HUDEP-2 (cell line): Measurements from ENCODE around the gene ACOT11.
"Not testable (repeated sequence)": the region's sequence is repeated elsewhere in the genome, so short reads cannot be mapped to it uniquely, and the experiment has no call there.

Source experiments
- DNase-seq, 76 experiments: peaks; one replicate each; lab custom pipeline; 2025; ENCODE audit not compliant: unreplicated experiment in 76 of 76; lab: John Stamatoyannopoulos, UW

Gene ACOT11

GRCh38 chr1:54606990-54607325 is 58.9 kb downstream of the ACOT11 start:
- DNase-seq, result no peak

DNA sequence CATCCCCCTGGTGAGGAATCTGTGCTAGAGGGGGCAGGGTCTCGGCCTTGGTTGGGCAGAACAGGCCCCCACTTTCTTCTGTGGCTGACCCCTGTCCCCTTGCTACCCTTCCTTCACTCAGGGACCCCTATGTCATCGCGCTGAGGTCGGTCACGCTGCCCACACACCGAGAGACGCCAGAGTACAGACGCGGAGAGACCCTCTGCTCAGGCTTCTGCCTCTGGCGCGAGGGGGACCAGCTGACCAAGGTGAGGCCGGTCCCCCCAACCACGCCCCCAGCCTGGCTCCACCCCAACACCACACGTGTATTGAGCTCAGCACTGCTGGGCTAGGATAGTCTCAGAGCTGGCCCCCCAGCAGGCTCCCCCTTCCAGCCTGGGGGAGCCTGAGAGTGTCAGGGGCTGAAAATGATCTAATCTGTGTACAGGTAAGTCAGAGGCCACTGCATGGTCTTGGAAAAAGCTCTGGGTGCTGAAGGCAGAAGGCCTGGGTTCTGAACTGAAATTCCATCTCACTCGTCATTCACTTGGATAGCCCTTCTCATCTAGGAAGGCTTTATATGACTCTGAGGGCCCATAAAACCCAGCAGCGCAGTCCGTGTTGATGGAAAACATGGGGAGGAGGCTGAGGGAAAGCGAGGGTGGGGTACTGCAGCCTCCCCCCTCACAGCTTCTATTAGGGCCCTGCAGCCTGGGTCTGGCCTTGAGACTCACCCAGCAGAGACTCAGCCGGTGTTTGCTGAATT is 60.0 kb downstream of the ACOT11 start:
- DNase-seq, result no peak

GRCh38 chr1:54608566-54609230 is 60.7 kb downstream of the ACOT11 start:
- no peak for DNase-seq

GRCh38 chr1:54609301-54609921 is 61.4 kb downstream of the ACOT11 start:
- no peak for DNase-seq

DNA sequence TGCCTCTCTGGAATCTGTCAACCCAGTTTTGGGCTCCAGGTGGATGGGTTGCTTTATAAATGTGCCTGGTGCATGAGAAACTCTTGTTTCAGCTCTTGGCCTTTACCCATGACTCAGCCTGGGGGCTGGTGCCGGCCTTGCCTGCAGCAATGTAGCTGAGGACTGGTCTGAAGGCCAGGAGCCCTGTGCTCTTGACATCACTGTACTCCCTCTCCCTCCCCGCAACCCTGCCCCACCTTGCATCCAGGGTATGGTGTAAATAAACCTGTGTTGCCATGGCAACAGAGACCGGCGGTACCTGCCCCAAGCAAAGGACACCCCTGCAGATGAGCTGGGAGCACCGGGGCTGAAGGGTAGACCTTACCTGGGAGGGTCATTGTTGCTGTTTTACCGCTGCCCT is 62.0 kb downstream of the ACOT11 start:
- DNase-seq, result no peak

DNA sequence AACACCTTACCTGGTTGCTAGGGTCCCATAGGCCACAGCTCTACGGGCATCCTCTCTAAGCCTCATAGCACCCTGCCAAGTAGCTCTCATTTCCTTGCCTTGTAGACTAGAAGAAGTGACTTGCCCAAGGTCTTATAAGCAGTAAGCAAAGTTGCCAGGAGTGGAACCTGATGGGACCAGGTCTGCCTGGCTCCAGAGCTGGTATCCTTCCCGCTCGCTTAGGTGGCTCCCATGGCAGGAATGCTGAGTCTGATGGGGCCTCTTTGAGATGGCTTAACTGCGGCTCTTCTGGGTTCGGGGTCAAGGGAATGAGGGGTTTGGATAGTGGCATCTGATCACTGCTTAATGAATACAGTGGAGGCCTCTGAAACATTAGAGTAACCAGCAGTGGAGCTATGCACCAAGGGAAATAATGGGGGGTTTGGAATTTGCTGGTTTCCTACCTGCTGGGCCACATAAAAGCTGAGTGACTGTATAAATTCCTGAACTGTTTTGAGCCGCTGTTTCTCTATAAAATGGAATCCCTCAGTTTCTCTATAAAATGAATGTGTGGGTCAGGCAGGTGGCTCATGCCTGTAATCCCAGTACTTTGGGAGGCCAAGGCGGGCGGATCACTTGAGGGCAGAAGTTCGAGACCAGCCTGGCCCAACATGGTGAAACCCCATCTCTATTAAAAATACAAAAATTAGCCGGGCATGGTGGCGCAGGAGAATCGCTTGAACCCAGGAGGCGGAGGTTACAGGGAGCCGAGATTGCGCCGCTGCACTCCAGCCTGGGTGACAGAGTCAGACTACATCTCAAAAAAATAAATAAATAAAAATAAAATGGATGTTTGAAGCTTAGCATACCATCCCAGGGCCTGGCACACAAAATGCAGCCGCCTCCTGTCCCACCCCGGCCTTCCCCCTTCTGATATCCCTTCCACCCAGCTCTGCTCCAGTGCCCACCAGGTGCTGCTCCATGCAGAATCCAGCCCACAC is 62.9 kb downstream of the ACOT11 start:
- no peak for DNase-seq

GRCh38 chr1:54611621-54612020 is 63.6 kb downstream of the ACOT11 start:
- no peak for DNase-seq

DNA sequence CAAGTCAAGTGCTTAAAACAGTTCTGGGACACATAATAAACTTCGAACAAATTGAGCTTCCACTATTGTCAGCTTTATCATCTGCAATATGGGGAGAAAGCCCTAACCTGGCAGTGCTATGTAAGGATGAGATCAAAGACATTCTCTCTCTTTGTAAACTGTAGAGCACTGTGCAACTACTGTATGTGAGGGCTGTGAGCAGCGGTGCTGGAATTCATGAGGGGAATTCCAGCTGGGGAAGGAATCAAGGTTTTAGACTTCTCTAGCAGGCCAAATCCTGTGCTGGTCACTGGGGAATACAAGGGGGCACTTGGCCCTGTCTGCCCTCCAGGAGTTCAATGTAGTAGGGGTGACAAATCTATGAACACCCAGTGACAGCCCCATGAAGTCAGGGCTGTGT is 66.0 kb downstream of the ACOT11 start:
- DNase-seq, result no peak

GRCh38 chr1:54614563-54614962 is 66.5 kb downstream of the ACOT11 start:
- no peak for DNase-seq

- no peak for DNase-seq
These were observed 67.7 kb downstream of the ACOT11 start for GRCh38 chr1:54615531-54616279.

DNA sequence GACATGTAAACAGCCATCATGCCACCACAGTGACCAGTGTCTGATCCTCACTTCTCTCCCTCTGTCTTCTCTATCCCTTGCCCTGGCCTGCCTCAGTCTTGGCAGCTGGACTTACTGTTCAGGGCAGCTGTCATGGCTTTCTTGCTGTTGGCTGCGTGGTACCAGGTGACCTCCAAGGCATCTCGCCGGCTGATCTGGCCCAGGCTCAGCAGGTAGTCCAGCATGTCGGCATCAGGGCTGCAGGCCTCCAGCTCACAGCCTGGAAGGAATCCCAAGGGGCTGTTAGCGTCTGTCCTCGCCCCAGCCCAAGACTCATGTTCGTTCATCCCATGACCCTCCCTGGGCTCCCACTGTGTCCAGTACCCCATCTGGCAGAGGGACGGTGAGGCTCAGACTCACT is 71.7 kb downstream of the ACOT11 start:
- no peak for DNase-seq

GRCh38 chr1:54623216-54624007 is 75.4 kb downstream of the ACOT11 start, which contains the start of gene FAM151A:
TSS of gene FAM151A (minus strand) at chr1:54623525. CDS start at chr1:54623395, 130 bp downstream.
- no peak for DNase-seq

GRCh38 chr1:54624466-54625464 is 76.7 kb downstream of the ACOT11 start:
- no peak for DNase-seq

DNA sequence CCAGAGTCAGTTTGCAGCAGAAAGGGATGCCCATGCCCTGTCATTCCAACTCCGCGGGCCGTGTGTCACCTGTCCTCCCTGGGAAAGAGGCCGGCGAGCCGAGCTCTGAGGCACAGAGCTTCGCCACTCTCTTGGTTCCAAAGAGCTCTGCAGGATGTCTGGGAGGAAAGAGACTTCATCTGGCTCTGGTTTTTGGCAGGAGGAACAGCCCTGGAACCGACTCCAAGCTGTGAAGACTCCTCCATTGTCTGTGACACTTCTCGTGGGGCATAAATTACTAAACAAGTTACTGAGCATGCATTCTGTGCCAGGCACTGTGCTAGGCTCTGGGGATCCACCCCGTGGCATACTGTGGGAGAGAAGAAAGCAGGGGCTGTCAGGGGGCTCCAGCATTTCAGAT is 79.2 kb downstream of the ACOT11 start:
- no peak for DNase-seq

GRCh38 chr1:54635804-54636203 is 87.8 kb downstream of the ACOT11 start:
- not testable (repeated sequence) for DNase-seq

GRCh38 chr1:54636461-54637446 is 88.7 kb downstream of the ACOT11 start:
- DNase-seq, result not testable (repeated sequence)

DNA sequence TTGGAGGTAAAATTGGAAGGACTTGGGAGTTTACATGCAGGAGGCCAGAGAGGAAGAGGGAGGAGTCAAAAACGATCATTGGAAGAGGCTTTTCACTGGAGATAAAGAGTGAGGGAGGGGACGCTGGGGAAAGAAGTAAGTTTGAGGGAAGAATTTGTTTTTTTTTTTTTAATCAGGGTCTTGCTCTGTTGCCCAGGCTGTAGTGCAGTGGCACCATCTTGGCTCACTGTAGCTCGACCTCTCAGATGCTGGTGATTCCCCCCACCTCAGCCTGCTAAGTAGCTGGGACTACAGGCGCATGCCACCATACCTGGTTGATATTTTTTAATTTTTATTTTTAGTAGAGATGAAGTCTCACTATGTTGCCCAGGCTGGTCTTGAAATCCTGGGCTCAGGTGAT is 92.3 kb downstream of the ACOT11 start:
- no peak for DNase-seq
